Panc1 (cell line): Measurements from ENCODE around the gene THPO.

Source experiments
- CTCF ChIP-seq: fragments of 450-650 bp; IDR thresholded peaks from 2 replicates; pipeline ENCODE4 v1.5.1; 2017; ENCODE audit warnings: mild to moderate bottlenecking
- POLR2AphosphoS5 ChIP-seq: IDR thresholded peaks from 2 replicates; pipeline ENCODE4 v1.6.1; 2012; ENCODE audit warnings: mild to moderate bottlenecking, low read depth, low read length, moderate library complexity
- REST ChIP-seq, 2 experiments: IDR thresholded peaks; 2 replicates each; pipeline ENCODE4 v1.6.1; 2011 to 2012; ENCODE audit warnings: low read depth in 2 of 2, control low read depth in 1 of 2, low read length in 1 of 2, mild to moderate bottlenecking in 1 of 2, moderate library complexity in 1 of 2; ENCODE audit not compliant: insufficient read depth in 1 of 2
- SIN3A ChIP-seq: IDR thresholded peaks from 2 replicates; pipeline ENCODE4 v1.6.1; 2012; ENCODE audit warnings: low read depth, mild to moderate bottlenecking, low read length, moderate library complexity, borderline replicate concordance; ENCODE audit not compliant: insufficient read depth
- TCF7L2 ChIP-seq: IDR thresholded peaks from 2 replicates; pipeline ENCODE4 v1.6.1; 2011; ENCODE audit warnings: mild to moderate bottlenecking, low read depth, low read length, inconsistent platforms

- no peak for TF ChIP-seq CTCF
- no peak for TF ChIP-seq POLR2AphosphoS5
- no peak for TF ChIP-seq REST (IDR thresholded peaks at IDR 0.05; ENCODE audit: insufficient read depth in 1 of 2, low read depth in 2 of 2, low read length in 1 of 2)
- no peak for TF ChIP-seq TCF7L2
- no peak for TF ChIP-seq SIN3A
Measured at GRCh38 chr3:184347321-184348056, 30.5 kb downstream of the THPO start.
